WI38 (cell line): ENCODE data around the gene CLPSL1.

Experiments used
- H3K4me3 ChIP-seq: 2 replicates; pipeline ENCODE4 v1.5.1; 2011; ENCODE audit warnings: low read depth, mild to moderate bottlenecking, control low read depth, low read length
- TF ChIP-seq, protein P1 (sequence below): IDR thresholded peaks from 2 replicates; pipeline ENCODE4 v1.5.1; 2012; ENCODE audit warnings: low read depth, mild to moderate bottlenecking, control low read depth, low read length

CLPSL1 gene

GRCh38 chr6:35786810-35787209, 6.0 kb downstream of the CLPSL1 start:
- no peak overlapping the region for H3K4me3 ChIP-seq
- TF ChIP-seq, protein P1, sequence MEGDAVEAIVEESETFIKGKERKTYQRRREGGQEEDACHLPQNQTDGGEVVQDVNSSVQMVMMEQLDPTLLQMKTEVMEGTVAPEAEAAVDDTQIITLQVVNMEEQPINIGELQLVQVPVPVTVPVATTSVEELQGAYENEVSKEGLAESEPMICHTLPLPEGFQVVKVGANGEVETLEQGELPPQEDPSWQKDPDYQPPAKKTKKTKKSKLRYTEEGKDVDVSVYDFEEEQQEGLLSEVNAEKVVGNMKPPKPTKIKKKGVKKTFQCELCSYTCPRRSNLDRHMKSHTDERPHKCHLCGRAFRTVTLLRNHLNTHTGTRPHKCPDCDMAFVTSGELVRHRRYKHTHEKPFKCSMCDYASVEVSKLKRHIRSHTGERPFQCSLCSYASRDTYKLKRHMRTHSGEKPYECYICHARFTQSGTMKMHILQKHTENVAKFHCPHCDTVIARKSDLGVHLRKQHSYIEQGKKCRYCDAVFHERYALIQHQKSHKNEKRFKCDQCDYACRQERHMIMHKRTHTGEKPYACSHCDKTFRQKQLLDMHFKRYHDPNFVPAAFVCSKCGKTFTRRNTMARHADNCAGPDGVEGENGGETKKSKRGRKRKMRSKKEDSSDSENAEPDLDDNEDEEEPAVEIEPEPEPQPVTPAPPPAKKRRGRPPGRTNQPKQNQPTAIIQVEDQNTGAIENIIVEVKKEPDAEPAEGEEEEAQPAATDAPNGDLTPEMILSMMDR = no peak

GRCh38 chr6:35787266-35788218, 6.7 kb downstream of the CLPSL1 start:
- TF ChIP-seq, protein P1 = no peak
- no peak overlapping the region for H3K4me3 ChIP-seq

GRCh38 chr6:35788423-35788982, 7.7 kb downstream of the CLPSL1 start:
- TF ChIP-seq, protein P1 = no peak
- H3K4me3 ChIP-seq = no peak overlapping the region

DNA sequence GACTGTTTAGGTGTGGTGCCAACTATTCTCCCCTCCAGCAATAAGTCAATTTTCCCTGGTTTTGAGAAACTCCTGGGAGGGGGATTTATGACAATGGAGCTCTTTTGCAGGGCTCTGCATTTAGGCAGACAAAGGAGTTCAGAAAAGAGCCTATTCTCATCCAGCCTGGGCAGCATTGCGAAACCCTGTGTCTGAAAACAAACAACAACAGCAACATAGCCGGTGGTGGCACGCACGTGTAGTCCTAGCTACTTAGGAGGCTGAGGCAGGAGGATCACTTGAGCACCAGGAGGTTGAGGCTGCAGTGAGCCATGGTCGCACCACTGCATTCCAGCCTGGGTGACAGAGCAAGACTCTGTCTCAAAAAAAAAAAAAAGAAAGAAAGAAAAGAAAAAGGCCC, 9.9 kb downstream of the CLPSL1 start:
- TF ChIP-seq, protein P1 = no peak
- no peak overlapping the region for H3K4me3 ChIP-seq

- TF ChIP-seq, protein P1 = no peak
- no peak overlapping the region for H3K4me3 ChIP-seq
Observed at GRCh38 chr6:35794536-35795452, 14.0 kb downstream of the CLPSL1 start.

DNA sequence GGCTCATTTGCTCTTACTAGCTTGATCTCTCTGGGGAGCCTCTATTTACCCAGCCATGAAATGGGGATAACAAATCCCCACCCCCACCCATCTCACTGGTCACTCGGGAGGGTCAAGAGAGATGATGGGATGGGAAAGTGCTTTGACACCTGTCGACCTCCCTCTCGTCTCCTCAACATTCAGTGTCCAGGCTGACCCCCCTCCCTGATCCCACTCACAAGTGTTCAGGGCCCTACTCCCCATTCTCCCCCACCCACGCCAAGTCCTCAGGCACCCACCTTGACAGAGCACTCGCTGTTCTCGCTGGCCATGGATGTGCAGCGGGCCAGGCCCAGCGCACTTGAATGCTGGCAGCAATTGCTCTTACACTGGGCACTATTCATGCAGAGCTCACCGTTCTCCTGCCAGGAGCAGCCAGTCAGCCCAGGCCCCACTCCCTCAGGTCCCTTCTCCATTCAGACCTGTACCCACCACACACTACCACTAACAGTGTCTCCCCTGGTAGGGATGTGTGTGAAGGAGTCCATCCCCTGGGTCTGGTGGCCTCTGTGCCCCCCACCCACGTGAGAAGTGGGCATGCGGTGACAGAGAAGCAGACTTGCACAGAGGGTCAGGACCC, 14.7 kb downstream of the CLPSL1 start:
- TF ChIP-seq, protein P1 = no peak
- no peak overlapping the region for H3K4me3 ChIP-seq
